ENCODE results near the gene OLIG2. TPM values are rescaled to one million over a fixed set of nuclear protein-coding genes. Genes with fewer than 3 reads are reported as not detected.

Gene OLIG2
- total RNA-seq, 1 donor from 2014 or later = not detected

GRCh38 chr21:33019885-33020557, 5.7 kb upstream of the OLIG2 start:
- DNase-seq (ENCODE audit: low spot score) = no peak

DNA sequence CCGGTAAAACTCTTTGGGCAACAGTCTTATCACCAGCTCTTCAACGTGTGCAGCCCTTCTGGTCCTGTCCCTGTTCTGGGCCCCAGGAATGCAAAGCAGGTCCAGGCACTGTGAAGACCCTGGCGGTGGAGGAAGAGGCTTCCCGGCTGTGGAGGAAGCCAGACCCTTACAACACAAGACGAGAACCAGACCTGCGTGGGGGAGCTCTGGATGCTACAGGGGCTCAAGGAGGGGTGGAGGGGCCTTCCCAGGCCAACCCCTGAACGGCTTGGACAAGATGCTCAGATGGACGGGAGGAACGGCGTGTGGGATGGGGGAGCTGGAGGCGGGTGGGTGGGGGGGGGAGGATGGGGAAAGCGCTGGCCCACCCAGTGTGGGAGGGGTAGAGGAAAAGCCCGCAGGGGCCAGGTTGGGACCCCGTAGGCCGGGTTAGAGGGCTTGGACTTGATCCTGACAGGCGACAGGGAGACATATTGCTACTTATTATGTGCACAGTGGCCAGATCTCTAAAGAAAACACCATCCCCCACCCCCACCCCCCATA, 5.1 kb upstream of the OLIG2 start:
- no peak for DNase-seq (ENCODE audit: low spot score)

DNA sequence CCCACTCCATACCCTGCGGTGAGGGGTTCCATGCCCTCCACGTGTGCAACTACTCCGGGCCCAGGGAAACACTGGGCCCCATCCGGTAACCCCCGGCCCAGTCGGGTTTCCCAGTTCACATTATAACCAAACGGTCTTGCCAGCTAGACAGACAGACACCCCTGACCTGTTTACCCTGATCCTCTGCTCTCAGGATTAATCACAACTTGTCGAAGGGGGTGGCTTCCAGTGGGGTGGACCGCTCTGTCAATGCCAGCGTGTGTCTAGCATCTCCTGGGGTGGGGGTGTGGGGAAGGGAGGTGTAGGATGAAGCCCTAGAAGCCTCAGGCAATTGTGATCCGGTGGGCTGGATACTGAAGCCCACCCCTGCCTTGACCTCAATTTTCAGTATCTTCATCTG, 4.6 kb upstream of the OLIG2 start:
- no peak for DNase-seq (ENCODE audit: low spot score)

GRCh38 chr21:33021667-33022066, 4.1 kb upstream of the OLIG2 start:
- DNase-seq (ENCODE audit: low spot score) = no peak

GRCh38 chr21:33022489-33022827, 3.3 kb upstream of the OLIG2 start:
- DNase-seq (ENCODE audit: low spot score) = no peak

DNA sequence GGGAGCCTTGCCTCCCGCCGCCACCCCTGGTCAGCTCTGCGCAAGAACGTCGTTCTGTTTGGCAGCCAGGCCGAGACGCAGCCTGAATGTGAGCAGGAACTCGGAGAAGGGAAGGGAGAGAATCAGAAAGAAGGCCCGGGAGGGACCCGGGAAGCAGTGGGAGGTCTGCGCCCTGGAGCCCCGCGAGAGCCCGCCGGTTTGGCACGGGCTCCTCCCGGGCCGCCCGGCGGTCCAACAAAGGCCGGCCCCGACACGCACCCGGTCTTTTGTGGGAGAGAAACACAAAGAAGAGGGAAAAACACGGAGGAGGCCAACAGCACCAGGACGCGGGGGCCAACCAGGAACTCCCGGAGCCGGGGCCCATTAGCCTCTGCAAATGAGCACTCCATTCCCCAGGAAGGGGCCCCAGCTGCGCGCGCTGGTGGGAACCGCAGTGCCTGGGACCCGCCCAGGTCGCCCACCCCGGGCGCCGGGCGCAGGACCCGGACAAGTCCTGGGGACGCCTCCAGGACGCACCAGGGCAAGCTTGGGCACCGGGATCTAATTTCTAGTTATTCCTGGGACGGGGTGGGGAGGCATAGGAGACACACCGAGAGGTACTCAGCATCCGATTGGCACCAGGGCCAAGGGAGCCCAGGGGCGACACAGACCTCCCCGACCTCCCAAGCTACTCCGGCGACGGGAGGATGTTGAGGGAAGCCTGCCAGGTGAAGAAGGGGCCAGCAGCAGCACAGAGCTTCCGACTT, 2.7 kb upstream of the OLIG2 start:
- no peak for DNase-seq (ENCODE audit: low spot score)

- no peak for DNase-seq (ENCODE audit: low spot score)
These were observed 2.0 kb upstream of the OLIG2 start for GRCh38 chr21:33023574-33024200.

- no peak for DNase-seq (ENCODE audit: low spot score)
These were observed 1.3 kb upstream of the OLIG2 start for GRCh38 chr21:33024201-33025103.

GRCh38 chr21:33025106-33025488, 638 bp upstream of the OLIG2 start:
- DNase-seq (ENCODE audit: low spot score) = no peak

- no peak for DNase-seq (ENCODE audit: low spot score)
These were observed 716 bp downstream of the OLIG2 start for GRCh38 chr21:33026443-33026858.

GRCh38 chr21:33026878-33027400, 1.2 kb downstream of the OLIG2 start:
- DNase-seq (ENCODE audit: low spot score) = no peak

GRCh38 chr21:33027401-33028286, 1.9 kb downstream of the OLIG2 start:
- no peak for DNase-seq (ENCODE audit: low spot score)

DNA sequence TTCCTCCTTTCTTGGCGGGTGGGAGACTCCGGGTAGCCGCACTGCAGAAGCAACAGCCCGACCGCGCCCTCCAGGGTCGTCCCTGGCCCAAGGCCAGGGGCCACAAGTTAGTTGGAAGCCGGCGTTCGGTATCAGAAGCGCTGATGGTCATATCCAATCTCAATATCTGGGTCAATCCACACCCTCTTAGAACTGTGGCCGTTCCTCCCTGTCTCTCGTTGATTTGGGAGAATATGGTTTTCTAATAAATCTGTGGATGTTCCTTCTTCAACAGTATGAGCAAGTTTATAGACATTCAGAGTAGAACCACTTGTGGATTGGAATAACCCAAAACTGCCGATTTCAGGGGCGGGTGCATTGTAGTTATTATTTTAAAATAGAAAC, 2.5 kb downstream of the OLIG2 start:
- DNase-seq (ENCODE audit: low spot score) = no peak

DNA sequence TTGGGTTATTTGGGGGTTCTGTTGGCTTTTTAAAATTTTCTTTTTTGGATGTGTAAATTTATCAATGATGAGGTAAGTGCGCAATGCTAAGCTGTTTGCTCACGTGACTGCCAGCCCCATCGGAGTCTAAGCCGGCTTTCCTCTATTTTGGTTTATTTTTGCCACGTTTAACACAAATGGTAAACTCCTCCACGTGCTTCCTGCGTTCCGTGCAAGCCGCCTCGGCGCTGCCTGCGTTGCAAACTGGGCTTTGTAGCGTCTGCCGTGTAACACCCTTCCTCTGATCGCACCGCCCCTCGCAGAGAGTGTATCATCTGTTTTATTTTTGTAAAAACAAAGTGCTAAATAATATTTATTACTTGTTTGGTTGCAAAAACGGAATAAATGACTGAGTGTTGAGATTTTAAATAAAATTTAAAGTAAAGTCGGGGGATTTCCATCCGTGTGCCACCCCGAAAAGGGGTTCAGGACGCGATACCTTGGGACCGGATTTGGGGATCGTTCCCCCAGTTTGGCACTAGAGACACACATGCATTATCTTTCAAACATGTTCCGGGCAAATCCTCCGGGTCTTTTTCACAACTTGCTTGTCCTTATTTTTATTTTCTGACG, 3.1 kb downstream of the OLIG2 start:
- no peak for DNase-seq (ENCODE audit: low spot score)

DNA sequence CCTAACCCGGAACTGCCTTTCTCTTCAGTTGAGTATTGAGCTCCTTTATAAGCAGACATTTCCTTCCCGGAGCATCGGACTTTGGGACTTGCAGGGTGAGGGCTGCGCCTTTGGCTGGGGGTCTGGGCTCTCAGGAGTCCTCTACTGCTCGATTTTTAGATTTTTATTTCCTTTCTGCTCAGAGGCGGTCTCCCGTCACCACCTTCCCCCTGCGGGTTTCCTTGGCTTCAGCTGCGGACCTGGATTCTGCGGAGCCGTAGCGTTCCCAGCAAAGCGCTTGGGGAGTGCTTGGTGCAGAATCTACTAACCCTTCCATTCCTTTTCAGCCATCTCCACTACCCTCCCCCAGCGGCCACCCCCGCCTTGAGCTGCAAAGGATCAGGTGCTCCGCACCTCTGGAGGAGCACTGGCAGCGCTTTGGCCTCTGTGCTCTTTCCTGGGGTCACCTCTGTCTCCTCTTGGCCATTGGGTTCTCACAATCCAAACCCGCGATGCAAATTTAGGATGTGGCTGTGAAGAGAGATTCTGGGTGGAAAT, 3.7 kb downstream of the OLIG2 start:
- no peak for DNase-seq (ENCODE audit: low spot score)

GRCh38 chr21:33029975-33030461, 4.3 kb downstream of the OLIG2 start:
- no peak for DNase-seq (ENCODE audit: low spot score)

DNA sequence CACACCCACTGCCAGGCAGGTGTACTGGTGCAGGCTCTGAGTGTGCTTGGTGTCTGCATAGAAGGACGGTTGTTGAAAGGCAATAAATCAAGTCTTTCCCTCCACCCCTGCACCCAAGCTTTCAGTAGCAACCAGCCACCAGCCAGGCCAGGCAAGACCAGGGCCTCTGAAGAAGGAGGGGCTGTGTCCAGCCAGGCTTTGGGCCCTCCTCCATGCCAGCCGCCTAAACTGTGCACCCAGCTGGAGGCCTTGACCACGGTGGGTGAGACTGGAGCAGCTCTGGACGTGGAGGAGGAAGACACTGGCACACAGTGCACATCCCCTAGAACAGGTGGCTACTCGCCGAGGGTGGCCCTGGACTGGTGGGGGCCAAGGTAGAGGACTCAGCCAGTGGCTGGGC, 4.9 kb downstream of the OLIG2 start:
- DNase-seq (ENCODE audit: low spot score) = no peak

- no peak for DNase-seq (ENCODE audit: low spot score)
These were observed 5.6 kb downstream of the OLIG2 start for GRCh38 chr21:33031152-33031911.

Measured in umbilical cord (tissue), 2 donors.